GM21825 (cell line): ENCODE measurements around the gene GPR160.

ENCODE experiments used
- ATAC-seq: cut with Tn5 transposase; IDR thresholded peaks from one replicate; pipeline ENCODE4 v1.9.1; 2021; ENCODE audit warnings: mild to moderate bottlenecking, moderate library complexity; ENCODE audit not compliant: unreplicated experiment

The GPR160 gene

DNA sequence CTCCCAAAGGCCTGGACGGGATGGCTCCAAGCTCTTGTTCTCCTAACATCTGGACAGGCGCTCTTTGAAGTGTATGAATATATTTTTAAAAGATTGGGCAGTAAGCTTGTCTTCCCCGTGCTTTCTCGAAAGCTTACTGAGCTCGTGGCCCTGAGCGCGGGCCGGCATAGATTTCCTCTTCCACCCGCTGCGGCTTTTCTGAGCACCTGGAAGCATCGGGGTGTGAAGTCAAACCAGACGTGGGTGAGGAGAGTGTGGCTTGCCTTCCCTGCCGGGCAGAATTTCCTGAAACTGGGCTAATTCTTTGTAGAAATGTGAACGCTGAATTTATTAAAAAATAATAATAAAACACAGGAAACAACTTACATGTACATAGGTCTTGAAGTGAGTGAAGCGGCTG lies 25.9 kb downstream of the GPR160 start:
- no peak for ATAC-seq

DNA sequence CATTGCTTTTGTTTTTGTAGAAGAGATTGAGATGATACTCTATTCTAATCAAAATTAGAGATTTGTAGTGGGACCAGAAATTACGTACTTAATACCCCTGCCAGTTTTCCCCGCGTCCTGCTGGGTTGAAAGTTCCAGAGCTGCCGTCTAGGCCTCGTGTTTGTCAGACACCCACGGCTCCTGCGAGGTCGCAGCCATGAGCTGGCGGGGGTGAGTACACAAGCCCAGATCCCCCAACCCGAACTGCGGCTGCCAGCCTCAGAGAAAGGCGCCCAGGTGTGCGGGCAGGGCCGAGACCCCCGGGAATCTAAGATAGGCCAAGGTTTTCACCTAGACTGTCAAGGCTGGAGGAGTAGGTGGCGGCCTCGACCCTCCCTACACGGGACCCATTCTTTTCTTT lies 26.3 kb downstream of the GPR160 start:
- no peak for ATAC-seq

DNA sequence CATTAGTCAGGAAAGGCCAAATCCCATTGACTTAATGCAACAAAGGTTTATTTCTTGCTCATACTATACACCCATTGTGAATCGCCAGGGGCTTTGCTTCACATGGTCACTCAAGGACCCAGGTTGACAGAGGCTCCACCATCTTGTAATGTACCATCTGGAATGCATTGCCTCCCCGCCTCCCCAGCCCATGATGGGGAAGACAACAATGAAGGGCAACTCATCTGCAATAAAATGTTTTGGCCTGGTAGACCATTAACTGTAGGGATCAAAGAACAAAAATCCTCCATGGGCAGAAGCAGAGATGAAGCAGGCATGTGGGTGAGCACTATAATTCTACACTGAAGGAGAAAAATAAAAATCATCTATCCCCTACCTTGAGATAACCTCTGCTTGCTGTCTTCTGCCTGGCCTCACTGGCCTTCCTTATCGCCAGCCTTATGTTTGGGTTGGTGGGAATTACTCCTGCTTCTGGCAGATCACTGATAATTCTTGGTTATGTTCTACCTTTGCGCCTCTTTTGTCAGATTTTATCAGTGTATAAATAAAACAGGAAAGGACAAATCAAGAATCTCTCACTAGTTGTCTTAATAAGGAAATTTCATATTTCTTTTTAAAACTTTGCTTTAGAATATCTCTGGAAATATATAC lies 37.8 kb downstream of the GPR160 start:
- no peak for ATAC-seq

DNA sequence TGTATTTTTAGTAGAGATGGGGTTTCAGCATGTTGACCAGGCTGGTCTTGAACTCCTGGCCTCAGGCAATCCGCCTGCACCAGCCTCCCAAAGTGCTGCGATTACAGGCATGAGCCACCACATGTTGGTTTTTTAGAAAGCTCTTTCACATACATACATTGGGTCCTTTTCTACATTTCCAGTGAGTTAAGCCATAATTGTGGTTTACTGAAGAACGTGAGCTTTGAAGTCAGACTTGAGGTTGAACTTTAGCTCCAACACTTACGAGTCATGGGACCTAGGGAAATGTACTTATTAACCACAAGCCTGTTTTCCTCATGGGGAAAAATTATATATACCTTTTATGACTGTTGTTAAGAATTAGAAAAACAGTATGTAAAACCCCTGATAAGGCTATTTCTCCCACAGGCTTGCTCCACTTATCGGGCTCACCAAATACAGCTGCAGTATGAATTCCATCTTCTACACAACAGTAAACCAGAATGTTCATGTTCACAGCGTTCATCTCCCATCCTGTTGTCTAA lies 39.0 kb downstream of the GPR160 start:
- no peak for ATAC-seq

DNA sequence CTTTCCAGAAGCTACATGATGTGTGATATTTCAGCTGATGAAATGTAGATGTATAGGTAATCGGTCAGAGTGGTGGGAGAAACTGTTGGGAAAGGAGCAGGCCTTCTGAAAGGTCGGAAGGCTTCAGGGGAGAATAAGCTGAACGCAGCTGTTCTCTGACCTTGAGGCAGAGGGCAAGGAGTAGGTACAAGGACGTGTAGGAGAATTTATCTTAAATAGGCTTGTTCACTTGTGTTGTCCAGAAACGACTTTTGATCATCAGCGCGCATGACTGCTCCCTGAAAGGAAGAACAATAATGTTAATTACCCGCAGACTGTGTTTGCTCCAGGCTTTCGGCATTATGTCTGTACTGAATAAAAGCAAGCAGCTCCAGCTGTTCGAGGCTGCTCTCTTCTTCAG lies 39.6 kb downstream of the GPR160 start:
- ATAC-seq: no peak

DNA sequence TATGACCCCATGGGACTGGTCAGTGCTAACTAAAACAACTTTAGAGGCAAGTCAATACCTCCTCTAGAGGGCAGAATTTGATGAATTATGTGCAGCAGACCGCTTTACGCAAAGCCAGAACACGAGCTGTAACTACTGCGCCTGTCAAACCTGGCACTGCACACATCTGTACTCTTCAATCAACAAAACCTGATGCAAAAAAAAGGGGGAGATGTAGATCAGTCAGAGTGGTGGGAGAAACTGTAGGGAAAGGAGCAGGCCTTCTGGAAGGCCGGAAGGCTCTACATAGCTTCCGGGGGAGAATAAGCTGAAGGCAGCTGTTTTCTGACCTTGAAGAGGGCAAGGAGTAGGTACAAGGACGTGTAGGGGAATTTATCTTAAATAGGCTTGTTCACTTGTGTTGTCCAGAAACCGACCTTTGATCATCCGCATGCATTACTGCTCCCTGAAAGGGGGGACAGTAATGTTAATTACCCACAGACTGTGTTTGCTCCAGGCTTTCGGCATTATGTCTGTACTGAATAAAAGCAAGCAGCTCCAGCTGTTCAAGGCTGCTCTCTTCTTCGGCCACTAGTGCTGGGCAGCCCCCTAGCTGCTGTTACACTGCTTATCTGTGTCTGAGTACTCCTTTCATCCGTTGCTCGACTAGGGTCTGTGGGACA lies 41.0 kb downstream of the GPR160 start:
- ATAC-seq: no peak

DNA sequence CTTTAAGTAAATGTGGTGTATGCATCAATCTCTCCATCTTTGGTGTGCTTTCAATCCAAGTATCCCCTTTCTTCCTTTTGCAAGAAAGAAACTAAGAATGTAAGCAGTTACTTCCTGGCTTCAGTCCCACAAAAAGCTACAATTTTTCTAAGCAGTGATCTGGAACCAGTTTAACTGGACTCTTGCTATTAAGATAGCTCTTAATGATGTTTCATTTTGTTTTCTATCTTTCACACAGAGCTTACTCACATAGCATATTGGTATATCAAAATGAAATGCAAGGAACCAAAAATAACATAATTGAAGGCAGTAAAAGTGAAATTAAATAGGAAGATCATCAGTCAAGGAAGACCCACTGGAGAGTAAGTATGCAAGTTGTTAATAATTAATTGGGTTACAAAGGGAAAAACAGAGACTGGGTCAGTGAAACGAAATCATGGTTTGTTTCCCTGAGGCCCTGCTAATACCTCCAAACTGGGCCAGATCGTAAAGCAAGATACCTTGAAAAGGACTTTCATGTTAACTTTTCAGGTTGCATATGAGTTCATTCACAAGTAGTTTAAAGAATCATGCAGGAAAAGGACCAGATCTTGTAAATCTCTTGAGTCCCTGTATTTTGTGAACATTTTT lies 41.9 kb downstream of the GPR160 start:
- no peak for ATAC-seq

DNA sequence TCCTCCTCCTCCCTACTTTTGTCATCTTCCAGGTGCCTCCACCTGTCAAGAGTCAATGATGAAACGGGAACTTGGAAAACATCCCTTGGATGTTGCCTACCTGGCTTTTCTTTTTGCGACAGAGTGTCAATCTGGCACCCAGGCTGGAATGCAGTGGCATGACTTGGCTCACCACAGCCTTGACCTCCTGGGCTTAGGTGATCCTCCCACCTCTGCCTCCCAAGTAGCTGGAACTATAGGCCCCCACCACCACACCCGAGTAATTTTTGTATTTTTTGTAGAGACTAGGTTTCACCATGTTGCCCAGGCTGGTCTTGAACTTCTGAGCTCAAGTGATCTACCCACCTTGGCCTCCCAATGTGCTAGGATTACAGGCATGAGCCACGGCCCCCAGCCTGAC lies 42.8 kb downstream of the GPR160 start:
- ATAC-seq: no peak

DNA sequence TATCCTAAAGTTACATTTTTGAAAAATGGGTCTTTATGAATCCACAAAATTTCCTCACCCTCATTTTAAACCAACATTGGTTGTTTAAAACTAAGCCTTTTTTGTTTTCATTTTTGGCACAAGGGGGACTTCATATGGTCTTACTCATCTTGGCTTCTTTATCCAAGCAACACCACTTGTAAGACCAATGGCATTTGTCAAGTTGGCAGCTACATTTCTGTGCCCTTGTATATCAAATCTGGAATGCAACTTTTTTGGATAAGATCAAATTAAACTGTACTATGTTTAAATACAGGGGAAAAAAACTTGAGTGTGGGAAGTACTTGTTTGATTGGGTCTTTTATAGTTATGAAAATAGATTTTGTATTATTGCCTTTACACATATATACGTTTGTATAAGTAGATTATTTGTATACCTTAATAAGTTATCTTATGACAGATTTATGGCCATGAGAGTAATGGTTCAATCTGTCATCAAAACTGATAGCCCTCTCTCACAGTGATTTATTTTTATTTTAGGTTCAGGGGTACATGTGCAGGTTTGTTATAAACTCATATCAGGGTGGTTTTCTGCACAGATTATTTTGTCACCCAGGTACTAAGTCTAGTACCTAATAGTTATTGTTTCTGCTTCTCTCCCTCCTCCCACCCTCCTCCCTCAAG lies 43.4 kb downstream of the GPR160 start:
- no peak for ATAC-seq

DNA sequence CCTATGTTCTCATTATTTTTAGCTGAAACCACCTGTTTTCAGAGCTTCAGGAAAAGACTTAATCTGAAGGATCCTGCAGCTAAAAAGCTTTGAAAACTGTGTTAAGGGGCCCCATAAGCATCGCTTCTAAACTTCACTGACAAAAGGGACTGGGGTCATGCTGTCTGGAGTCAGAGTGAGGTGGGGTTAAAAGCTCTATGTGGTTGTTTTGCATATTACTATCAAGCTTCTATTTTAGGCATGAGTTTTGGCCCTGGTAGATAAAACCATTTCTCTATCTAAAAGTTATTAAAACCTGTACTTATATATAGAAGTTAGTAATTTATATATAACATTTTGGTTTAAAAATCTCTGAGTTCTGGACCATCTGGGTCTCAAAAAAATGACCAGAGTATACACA lies 45.5 kb downstream of the GPR160 start:
- no peak for ATAC-seq

DNA sequence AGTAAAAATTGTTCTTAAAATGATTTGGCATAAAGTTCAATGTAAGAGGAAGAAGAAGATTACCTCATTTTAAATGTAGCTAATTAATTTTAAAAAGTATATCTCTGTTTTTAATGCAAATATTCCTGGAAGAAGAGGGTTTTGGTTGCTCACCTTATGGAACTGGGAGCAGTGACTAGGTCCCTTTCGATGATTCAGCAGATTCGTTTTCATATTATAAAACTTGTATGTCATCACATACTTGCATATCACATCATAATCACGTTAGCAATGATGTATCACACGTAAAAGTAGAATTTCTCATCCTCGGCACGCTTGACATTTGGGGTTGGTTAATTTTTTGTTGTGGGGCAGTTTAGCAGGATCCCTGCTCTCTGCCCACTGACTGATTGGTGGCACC lies 47.6 kb downstream of the GPR160 start:
- ATAC-seq: no peak

DNA sequence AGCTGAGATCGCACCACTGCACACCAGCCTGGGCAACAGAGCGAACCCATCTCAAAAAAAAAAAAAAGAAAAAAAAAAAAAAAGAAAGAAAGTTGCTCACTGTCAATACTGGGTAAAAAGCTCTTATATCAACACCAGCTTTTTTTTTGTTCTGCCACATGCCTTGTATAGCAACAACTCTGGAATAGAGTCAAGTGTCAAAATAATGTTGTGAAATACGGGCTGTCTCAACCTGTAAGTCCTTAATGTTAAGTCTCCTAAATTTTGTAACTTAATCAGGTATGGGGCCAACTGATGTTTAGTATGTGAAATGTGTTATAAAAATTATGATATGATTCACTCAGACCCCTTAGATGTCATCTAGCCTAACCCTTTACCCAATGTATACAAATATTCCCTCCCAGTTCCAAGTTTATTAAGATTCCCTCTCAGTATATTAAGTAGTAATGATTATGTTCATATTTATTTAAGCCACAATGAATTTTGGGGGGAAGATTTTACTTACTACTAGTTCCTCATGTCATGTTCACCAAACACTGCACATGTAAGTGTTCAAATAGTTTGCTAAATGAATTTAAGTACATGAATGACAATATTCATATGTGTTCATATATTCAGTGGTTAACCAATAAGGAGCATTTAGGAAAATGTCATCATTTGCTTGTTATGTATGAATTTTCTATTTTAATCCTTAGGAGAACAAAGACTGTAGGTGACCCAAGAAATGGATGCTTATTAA lies 52.2 kb downstream of the GPR160 start:
- no peak for ATAC-seq

DNA sequence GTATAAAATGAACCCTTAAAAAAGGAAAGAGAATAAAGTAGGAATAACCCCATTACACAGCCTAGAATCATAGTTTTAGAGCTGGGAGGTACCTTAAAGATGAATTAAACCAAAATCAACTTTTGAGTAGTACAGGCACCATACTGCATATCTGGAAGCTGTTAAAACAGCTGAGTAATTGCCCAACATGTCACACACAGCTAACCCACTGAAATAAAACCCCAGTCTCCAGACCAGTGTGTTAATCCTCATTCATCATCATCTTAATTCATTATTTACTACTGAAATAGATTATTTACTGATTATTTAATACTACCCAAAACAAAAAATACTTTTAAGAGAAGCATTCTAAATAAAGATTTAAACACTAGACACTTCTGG lies 52.8 kb downstream of the GPR160 start:
- no peak for ATAC-seq

DNA sequence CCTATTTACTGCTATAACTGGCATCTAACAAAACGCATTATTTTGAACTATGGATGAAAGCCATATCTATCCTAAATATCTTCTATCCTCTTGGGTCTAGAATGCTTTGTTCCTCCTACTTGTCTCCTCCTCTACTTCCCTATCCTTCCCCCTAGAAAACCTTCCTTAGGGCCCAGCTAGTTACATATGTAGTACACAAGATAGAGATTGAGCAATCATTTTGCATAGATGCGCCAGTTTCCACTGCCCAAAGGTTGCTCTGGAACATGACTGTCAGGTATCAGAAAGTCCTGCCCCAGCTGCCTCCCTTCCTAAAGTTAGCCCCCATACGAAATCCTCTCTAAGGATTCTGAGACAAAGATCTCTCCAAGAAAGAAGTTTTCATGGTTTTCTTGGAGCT lies 55.1 kb downstream of the GPR160 start:
- ATAC-seq: no peak

DNA sequence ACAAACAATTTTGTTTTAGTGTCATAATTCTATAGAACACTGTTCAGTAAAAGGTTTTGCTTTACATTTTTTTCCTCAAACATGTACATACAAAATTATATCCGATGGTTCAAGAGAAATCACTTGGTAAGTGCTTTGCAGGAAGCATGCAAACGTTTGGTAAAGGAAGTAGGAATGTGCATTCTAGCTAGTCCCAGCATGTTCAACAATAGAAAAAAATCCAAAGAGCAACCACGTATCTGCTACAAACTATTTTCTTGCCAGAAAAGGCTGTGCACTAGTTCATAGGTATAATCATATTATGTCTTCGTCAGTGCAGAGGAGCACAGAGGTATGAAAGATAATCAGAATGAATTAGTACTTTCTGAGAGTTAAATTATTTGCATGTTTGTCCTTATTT lies 58.0 kb downstream of the GPR160 start:
- ATAC-seq: no peak

DNA sequence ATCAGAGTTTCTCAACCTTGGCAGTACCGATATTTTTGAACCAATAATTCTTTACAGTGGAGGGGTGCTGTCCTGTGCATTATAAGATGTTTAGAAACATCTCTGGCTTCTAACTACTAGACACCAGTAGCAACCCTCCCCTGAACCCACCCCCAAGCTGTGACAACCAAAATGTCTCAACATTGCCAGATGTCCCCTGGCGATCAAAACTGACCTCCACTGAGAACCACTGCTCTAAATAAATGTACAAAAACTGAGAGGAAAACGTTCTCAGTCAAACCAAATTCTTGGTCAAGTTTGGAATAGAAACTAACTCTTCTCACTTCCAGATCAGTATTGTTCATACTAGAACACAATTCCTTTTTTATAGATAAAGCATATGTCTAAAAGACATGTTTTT lies 58.5 kb downstream of the GPR160 start:
- no peak for ATAC-seq

DNA sequence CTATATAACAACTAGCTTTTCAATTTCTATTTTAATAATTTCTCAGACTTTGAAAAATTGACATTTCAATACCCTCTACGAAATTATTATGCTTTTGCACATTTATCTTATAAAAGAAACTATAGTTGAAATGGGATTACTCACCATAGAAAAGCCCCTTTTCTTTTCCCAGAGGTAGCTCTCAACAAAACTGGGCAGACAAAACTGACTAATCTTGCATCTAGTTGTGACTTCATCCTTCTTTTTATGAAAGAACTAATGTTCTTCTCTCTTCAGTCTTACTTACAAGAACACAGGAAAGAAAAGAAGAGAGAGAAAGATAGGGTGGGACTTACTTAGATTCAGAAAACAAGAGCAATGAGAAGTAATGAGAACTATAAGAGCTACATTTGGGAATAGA lies 61.0 kb downstream of the GPR160 start:
- ATAC-seq: no peak

DNA sequence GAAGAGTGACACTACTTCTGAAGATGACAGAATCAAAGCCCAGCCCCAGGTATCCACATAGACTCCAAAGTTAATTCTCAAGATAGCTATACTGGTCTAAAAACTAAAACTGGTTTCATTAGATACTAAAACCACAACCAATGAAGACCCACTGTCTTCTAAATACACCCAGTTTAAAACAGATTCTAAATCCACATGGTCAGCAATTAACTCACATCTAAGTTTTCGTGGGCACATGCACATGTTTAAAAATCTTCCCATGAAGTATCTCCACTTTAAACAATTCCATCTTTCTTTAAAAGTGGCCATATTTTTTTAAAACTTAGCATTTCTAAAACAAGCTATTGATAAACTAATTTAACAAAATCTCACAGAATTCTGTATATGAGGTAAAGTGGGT lies 63.1 kb downstream of the GPR160 start:
- ATAC-seq: no peak

DNA sequence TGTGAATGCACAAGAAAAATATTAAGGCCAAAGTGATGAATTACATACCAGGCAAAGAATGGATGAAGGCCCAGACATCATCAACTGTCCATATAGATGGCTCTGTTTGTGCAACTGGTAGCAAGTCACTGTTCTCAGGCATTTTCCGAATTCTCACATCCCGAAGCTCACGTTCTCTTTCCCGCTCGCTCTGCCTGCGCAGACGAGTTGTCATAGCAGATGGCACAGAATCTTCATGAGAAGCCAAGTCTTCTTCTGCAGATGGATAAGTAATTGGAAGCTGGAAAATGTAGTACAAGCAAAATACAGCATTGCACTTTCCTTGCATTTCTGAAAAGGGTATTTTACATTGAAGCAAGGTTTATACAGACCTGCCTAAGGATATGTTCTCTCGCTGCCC lies 64.6 kb downstream of the GPR160 start:
- ATAC-seq: no peak

DNA sequence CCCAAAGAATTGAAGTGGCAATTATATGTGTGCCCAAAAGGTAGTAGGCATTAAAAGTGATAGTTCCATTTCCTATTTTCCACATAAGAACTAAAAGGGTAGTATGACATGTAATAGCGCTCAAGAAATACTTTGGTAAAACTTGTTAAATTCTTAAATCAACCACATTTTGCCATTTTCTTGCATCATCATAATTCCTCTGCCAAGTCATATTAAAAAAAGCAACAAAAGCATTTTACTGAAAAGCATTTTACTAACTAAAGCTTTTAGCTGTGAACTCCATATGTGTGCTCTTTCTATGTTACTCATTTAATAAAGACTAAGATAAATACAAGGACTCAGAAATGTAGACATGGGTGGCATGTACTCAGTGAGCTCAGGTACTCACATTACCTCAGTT lies 70.1 kb downstream of the GPR160 start:
- no peak for ATAC-seq

DNA sequence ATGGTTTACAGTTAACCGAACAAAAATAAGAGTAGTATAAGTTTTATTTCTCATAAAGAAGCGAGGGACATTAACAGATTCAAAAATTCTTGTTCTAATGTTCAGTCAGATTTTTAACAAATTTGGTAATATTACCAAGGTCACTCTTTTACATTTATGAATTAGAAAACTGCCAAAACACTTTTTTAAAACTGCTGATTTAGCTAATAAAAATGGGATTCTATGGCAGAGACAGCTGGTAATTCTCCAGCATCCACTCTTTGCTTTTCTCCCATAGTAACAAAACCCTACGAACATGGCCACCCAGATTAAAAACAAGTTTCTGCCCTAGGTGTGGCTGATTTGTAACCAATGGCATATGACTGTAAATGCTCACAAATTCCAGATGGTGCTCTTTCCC lies 71.2 kb downstream of the GPR160 start:
- ATAC-seq: no peak
